Measurements from ENCODE around the gene ZFTA. TPM values are rescaled to one million over a fixed set of nuclear protein-coding genes. Genes with fewer than 3 reads are reported as not detected.

ZFTA gene
- total and polyA plus RNA-seq, 2 donors (not counting 3 experiments of a cell fraction or from before 2014, with no cell fraction given): 9.9 to 25.2 TPM

DNA sequence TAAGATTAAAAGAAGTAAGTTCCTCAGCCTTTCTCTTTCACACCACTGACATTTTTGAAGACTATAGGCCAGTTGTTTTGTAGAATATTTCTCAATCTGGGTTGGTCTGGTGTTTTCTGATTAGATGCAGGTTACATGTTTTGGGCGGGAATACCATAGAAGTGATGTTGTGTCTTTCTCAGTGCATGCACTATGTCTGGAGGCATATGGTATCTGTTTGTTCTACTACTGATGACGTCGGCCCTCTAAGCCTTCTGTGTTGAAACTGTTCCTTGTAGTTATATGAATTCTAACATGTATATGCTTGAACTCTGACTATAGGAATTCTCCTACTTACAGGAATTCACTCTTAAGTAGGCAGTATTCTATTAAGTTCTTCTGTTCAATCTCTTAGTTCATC lies 21.6 kb downstream of the ZFTA start:
- dilution Hi-C loops (cut with MboI; ENCODE audit: extremely low pct_ligation_motif_present, low sequenced_read_pairs): no loop called here
- H3K9ac ChIP-seq (replicated peaks; ENCODE audit: extremely low read depth, insufficient read depth, low read length): no peak overlapping the region
- peaks cover 2% of the 10 kb centered on the region for H4K20me1 ChIP-seq (replicated peaks; ENCODE audit: control insufficient read depth, extremely low read depth, insufficient read depth, low read length)
- intact Hi-C loops (cut with micrococcal nuclease): no loop called here
- peaks cover 0 to 4% of the 10 kb centered on the region in 2 experiments for H3K36me3 ChIP-seq (ENCODE audit: control insufficient read depth in 2 of 2, extremely low read depth in 1 of 2, insufficient read depth in 2 of 2, low read length in 2 of 2)
- H3K79me2 ChIP-seq (ENCODE audit: control insufficient read depth, insufficient read depth, low read length): peaks cover 8% of the 10 kb centered on the region
- H3K27me3 ChIP-seq (ENCODE audit: control insufficient read depth in 2 of 2, insufficient read depth in 2 of 2, low read length in 2 of 2): no peaks in the 10 kb centered on the region
- DNase-seq (ENCODE audit: low read depth, low spot score) (no peak), FAIRE-seq (no peak)
- no peak overlapping the region for H3K4me3 ChIP-seq (replicated peaks in 1 of 3; ENCODE audit: insufficient read depth in 1 of 3, low read depth in 1 of 3, low read length in 3 of 3)
- POLR2A ChIA-PET: interaction anchor here (0.7 kb wide), 1 partner anchor 21 kb away, joined by 3 read pairs; no protein-coding TSS in a partner anchor
- no peaks in the 10 kb centered on the region for H3K9me3 ChIP-seq (replicated peaks; ENCODE audit: control insufficient read depth, insufficient read depth, low read length)
- no peak overlapping the region for H2AFZ ChIP-seq (ENCODE audit: low read depth, low read length)
- H3K4me2 ChIP-seq (ENCODE audit: insufficient read depth, low read length): no peak overlapping the region
- H3K9me1 ChIP-seq (replicated peaks; ENCODE audit: control insufficient read depth, extremely low read depth, insufficient read depth, low read length): no peaks in the 10 kb centered on the region
- CTCF ChIA-PET: interaction anchor here (0.8 to 1.4 kb wide), 3 partner anchors 9 to 199 kb away, joined by 3 to 8 read pairs (median 3); no protein-coding TSS in a partner anchor
- no peaks in the 10 kb centered on the region for H3K4me1 ChIP-seq (ENCODE audit: control insufficient read depth, extremely low read depth, insufficient read depth, low read length)
- no peak for TF ChIP-seq GATA2 (IDR thresholded peaks at IDR 0.05; ENCODE audit: insufficient read depth, insufficient read length, low read depth, low read length)
- TF ChIP-seq, protein P1, sequence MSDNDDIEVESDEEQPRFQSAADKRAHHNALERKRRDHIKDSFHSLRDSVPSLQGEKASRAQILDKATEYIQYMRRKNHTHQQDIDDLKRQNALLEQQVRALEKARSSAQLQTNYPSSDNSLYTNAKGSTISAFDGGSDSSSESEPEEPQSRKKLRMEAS (IDR thresholded peaks at IDR 0.05; ENCODE audit: insufficient read depth, insufficient read length): no peak
- TF ChIP-seq MYC (IDR thresholded peaks at IDR 0.05; ENCODE audit: low read depth, low read length): no peak
- TF ChIP-seq JUN (IDR thresholded peaks at IDR 0.05; ENCODE audit: borderline replicate concordance, insufficient read depth, insufficient read length, low read depth): no peak
- BruUV-seq (replicated peaks): no TSS peak
- no peak overlapping the region for H3K27ac ChIP-seq (ENCODE audit: insufficient read depth, low read depth, low read length)

DNA sequence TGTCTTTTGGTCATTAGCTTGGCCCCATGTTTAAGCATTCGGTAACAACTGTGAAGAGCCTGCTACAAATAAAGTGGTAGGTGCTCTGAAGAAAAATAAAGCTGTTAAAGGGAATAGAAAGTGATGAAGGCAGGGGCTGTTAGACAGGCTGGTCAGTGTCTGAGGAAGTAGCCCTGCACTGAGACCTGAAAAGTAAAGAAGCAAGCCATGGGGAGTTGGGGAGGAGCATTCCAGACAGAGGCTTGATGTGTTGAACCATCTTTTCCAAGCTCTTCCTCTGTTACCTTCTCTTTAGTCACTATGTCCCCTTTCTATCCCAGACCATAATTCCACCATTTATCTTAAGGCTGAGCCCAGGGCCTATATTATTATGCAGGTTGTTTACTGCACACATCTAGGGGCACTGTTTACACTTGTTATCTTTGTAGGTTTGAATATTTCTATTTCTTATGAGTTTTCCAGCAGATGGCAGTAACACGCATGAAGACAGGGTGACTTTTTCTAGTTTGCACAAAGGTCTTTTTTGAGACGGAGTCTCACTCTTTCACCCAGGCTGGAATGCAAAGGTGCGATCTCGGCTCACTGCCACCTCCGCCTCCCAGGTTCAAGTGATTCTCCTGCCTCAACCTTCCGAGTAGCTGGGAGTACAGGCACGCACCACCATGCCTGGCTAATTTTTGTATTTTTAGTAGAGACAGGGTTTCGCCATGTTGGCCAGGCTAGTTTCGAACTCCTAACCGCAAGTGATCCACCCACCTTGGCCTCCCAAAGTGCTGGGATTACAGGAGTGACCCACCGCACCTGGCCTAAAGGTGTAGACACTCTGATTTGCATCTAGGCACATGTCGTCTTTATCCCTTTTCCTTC lies 23.0 kb downstream of the ZFTA start:
- Histone ChIP-seq H3K27ac (ENCODE audit: insufficient read depth, low read depth, low read length) (no peak overlapping the region), H3K9ac (replicated peaks; ENCODE audit: extremely low read depth, insufficient read depth, low read length) (no peak overlapping the region), H4K20me1 (replicated peaks; ENCODE audit: control insufficient read depth, extremely low read depth, insufficient read depth, low read length) (peaks cover 2% of the 10 kb centered on the region), H3K4me1 (ENCODE audit: control insufficient read depth, extremely low read depth, insufficient read depth, low read length) (no peaks in the 10 kb centered on the region), H3K9me3 (replicated peaks; ENCODE audit: control insufficient read depth, insufficient read depth, low read length) (no peaks in the 10 kb centered on the region), H3K27me3 (ENCODE audit: control insufficient read depth in 2 of 2, insufficient read depth in 2 of 2, low read length in 2 of 2) (no peaks in the 10 kb centered on the region), H3K36me3 (ENCODE audit: control insufficient read depth in 2 of 2, extremely low read depth in 1 of 2, insufficient read depth in 2 of 2, low read length in 2 of 2) (peaks cover 0 to 4% of the 10 kb centered on the region in 2 experiments), H3K9me1 (replicated peaks; ENCODE audit: control insufficient read depth, extremely low read depth, insufficient read depth, low read length) (no peaks in the 10 kb centered on the region), H3K79me2 (ENCODE audit: control insufficient read depth, insufficient read depth, low read length) (peaks cover 12% of the 10 kb centered on the region), H3K4me2 (ENCODE audit: insufficient read depth, low read length) (no peak overlapping the region), H2AFZ (ENCODE audit: low read depth, low read length) (no peak overlapping the region), H3K4me3 (replicated peaks in 1 of 3; ENCODE audit: insufficient read depth in 1 of 3, low read depth in 1 of 3, low read length in 3 of 3) (no peak overlapping the region)
- FAIRE-seq (no peak), DNase-seq (ENCODE audit: low read depth, low spot score) (peak; percentile 12)
- no TSS peak for BruUV-seq (replicated peaks)
- ChIA-PET POLR2A (no interaction called here), CTCF (interaction anchor here (0.8 to 1.4 kb wide), 2 partner anchors 200 kb away, joined by 3 to 8 read pairs; no protein-coding TSS in a partner anchor)
- TF ChIP-seq POLR2AphosphoS5 (IDR thresholded peaks at IDR 0.05; ENCODE audit: insufficient read depth, low read depth, low read length) (no peak), MYC (IDR thresholded peaks at IDR 0.05; ENCODE audit: low read depth, low read length) (no peak)
- TF ChIP-seq, protein P1 (IDR thresholded peaks at IDR 0.05; ENCODE audit: insufficient read depth, insufficient read length): no peak
- TF ChIP-seq, protein P2, sequence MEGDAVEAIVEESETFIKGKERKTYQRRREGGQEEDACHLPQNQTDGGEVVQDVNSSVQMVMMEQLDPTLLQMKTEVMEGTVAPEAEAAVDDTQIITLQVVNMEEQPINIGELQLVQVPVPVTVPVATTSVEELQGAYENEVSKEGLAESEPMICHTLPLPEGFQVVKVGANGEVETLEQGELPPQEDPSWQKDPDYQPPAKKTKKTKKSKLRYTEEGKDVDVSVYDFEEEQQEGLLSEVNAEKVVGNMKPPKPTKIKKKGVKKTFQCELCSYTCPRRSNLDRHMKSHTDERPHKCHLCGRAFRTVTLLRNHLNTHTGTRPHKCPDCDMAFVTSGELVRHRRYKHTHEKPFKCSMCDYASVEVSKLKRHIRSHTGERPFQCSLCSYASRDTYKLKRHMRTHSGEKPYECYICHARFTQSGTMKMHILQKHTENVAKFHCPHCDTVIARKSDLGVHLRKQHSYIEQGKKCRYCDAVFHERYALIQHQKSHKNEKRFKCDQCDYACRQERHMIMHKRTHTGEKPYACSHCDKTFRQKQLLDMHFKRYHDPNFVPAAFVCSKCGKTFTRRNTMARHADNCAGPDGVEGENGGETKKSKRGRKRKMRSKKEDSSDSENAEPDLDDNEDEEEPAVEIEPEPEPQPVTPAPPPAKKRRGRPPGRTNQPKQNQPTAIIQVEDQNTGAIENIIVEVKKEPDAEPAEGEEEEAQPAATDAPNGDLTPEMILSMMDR (IDR thresholded peaks at IDR 0.05; ENCODE audit: extremely low read depth in 1 of 2, insufficient read depth in 1 of 2, low read depth in 1 of 2, low read length in 2 of 2): peak; percentile 4 to 22
- intact Hi-C loops (cut with micrococcal nuclease): no loop called here
- dilution Hi-C loops (cut with MboI; ENCODE audit: extremely low pct_ligation_motif_present, low sequenced_read_pairs): no loop called here
